Fibroblast of skin of back (primary cell): ENCODE measurements around the gene FGGY.

Source experiments
- DNase-seq: peaks from one replicate; pipeline ENCODE4 v3.0.0-alpha.2; 2013

The FGGY gene

DNA sequence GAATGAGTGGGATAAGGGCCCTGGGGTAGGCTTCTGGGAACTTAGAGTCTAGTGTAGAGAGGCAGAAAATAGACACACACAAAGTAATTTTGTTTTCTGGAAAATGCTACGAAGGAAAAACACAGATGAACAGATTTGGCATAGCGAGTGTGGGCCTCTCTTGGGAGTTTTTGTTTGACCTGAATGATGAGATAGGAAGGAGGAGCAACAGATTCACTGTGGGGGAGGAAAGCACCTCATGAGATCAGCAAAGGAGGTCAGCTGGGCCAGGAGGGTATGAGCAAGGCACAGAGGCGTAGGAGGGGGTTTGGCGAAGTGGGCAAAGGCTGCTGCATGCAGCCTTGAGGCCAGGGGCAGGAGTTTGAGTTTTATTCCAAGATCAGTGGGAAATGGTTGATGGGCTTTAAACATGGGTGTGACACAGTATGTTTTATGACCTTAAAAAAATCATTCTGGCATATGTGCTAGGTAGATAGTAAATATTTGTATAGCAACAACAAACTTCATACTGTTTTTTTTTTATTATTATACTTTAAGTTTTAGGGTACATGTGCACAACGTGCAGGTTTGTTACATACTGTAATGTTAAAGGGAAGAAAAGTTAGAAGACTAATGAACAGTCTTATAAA lies 57.9 kb downstream of the FGGY start:
- no peak for DNase-seq

- DNase-seq: no peak
Measured at GRCh38 chr1:59355361-59355760, 58.5 kb downstream of the FGGY start.

GRCh38 chr1:59356627-59357026 lies 59.7 kb downstream of the FGGY start:
- no peak for DNase-seq

- no peak for DNase-seq
Measured at GRCh38 chr1:59357645-59358320, 60.9 kb downstream of the FGGY start.

- no peak for DNase-seq
Measured at GRCh38 chr1:59359325-59359724, 62.4 kb downstream of the FGGY start.

GRCh38 chr1:59360170-59360569 lies 63.3 kb downstream of the FGGY start:
- peak; percentile 77 for DNase-seq

DNA sequence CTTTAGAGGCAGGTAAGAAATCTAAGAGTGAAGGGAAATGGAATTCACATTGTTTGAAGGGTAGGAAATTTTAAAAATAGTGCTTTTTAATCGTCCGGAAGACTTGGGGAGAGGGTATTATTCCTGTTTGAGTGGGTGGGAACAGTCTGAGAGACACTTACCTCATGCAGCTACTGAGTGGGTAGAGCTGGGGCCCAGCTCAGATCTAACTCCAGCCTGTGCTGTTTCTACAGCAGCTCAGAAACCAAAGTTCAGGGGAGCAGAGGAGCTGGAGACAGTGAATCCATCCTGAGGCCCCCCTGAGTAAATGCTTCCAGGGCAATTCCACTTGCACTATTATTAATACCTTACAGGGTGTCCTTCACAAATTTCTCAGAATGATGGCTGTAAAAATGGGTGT lies 63.8 kb downstream of the FGGY start:
- no peak for DNase-seq

- peak; percentile 64 for DNase-seq
Measured at GRCh38 chr1:59361766-59362165, 64.9 kb downstream of the FGGY start.

DNA sequence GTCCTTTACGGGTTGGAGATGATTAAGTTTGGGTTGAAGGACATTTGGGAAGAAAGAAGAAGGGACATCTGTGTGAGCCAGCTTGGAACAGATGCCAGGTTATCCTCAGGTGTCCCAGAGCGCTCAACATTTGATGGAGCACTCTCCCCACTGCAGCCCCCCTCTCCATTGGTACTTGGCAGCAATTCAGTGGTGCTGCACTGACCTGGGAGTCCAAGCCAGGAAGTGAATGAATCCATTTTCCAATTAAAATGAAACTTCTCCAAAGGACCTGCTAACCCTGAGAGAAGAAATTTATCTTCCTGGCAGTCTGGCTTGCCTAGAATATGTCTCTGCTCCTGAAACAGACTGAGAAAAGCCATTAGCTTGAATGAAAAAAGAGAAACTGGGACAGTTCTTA lies 67.1 kb downstream of the FGGY start:
- DNase-seq: no peak

- peak; percentile 71 for DNase-seq
Measured at GRCh38 chr1:59366346-59366745, 69.5 kb downstream of the FGGY start.

DNA sequence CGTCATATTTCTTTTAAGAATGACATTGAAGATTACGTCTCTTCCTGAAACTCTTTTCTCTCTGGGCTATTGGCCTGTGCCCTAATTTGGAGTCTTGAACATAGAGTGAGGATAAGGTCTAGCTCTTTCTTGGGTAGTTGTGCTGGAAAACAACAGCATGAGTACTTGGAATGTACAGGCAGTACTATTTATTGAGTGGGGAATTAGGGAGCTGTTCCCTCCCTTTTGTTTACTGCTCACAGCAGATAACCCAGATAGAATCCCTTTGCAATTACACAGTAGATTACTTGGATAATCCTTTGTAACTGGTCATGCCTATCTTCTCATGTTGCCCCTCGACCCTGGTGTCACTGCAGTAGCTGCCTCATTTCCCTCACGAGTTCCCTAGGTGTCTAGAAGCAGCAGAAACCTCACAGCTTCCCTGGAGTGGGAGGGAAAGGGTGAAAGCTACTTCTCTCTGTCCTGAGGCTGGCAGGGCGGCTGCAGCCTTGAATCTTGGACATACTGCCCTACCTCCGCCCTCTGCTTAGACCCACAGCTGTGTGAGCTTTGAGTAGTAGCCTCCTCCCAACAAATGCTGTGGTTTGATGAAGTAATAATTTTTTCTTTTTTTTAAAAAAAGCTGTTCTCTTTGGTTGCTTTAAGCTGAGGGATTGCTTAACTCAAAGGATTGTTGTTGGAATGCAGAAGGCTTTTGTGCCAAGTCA lies 70.6 kb downstream of the FGGY start:
- peak; percentile 89 for DNase-seq

GRCh38 chr1:59368008-59368670 lies 71.2 kb downstream of the FGGY start:
- DNase-seq: no peak

- DNase-seq: peak; percentile 100
Measured at GRCh38 chr1:59375321-59376220, 78.7 kb downstream of the FGGY start.

- DNase-seq: no peak
Measured at GRCh38 chr1:59377350-59377904, 80.5 kb downstream of the FGGY start.

GRCh38 chr1:59378621-59379370 lies 81.9 kb downstream of the FGGY start:
- DNase-seq: no peak

GRCh38 chr1:59379371-59379728 lies 82.5 kb downstream of the FGGY start:
- no peak for DNase-seq

DNA sequence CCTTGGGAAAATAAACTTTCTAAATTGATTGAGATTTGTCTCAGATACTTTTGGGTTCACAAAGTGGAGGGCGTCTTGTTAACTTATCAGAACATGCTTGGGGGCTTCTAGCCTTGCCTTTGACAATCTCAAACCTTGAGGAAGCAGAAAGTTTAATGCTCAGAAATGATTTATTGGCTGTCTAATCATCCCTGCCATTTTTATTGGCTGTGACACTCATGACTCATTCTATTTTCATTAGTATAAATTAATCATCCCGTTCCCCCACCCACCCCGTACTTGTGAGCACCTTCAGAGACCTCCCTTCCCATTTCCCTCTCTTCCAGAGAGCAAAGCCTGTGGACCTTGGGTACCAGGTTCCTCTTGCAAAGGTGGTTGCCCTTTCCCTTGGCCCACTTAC lies 87.1 kb downstream of the FGGY start:
- DNase-seq: no peak

GRCh38 chr1:59384443-59384842 lies 87.5 kb downstream of the FGGY start:
- DNase-seq: no peak

- DNase-seq: no peak
Measured at GRCh38 chr1:59388191-59388590, 91.3 kb downstream of the FGGY start.

DNA sequence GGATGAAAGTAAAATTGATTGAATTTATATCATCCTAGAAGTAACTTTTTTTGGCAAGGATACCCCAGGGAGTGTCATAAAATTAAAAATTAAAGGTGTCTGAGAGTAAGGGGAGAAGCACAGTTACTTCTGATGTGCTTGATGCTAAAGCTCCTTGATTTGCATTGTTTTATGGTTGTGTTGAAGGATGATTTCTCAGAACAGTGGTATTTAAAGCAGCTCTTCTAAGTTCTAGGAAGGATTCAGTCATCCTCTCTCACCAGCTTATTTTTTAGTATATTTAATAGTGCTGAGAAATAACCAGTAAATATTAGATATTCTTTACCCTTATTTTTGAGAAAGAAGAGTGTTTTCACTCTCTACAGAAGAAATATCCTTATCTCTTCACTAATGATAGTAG lies 93.0 kb downstream of the FGGY start:
- no peak for DNase-seq

DNA sequence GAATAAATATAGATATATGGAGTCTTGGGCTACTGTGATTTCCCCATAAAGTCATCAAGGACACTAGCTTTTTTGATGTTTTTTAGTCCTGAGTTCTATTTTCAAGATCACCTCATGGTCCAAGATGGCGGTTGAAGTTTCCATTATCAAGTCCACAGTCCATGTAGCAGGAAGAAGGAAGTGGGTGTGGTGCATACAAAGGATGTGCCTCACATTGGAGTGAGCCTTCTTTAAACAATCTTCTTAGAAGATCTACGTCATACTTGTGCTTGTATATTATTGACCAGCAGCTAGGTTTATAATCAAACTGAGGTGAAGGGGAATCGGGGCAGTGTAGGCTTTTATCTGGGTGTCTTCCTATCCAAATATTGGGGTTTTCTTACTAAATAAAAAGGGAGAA lies 93.4 kb downstream of the FGGY start:
- no peak for DNase-seq
